ENCODE data around the gene ATP5MK. TPM values are rescaled to one million over a fixed set of nuclear protein-coding genes. Genes with fewer than 3 reads are reported as not detected.
"Not testable (repeated sequence)": the region's sequence is repeated elsewhere in the genome, so short reads cannot be mapped to it uniquely, and the experiment has no call there.

The ATP5MK gene
- total and polyA plus RNA-seq, 7 donors: 400 to 2,357 (median 825) TPM

DNA sequence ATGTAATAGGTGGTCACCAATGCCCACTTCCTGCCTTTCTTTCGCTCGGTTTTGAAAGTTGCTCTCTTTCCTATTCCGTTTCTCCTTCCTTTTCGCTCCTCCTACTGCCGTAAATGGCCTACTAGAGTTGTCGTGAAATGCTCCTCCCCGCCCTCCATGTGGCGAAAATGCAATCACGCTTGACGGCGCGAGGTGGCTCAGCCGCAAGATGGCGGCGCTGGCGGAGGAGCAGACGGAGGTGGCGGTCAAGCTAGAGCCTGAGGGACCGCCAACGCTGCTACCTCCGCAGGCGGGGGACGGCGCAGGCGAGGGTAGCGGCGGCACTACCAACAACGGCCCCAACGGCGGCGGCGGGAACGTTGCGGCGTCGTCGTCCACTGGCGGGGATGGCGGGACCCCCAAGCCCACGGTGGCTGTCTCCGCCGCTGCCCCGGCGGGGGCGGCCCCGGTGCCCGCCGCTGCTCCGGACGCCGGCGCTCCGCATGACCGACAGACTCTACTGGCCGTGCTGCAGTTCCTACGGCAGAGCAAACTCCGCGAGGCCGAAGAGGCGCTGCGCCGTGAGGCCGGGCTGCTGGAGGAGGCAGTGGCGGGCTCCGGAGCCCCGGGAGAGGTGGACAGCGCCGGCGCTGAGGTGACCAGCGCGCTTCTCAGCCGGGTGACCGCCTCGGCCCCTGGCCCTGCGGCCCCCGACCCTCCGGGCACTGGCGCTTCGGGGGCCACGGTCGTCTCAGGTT is 28.3 kb downstream of the ATP5MK start, which contains the start of gene TAF5:
TSS of gene TAF5 (plus strand) at position 195 of the 737 bp plus-strand sequence. CDS start at position 209, 14 bp downstream.
- DNase-seq: peak; percentile 94
- intact Hi-C loops (cut with DNase I): no loop called here
- Histone ChIP-seq H3K4me1 (peaks cover 0 to 23% (median 19%) of the 10 kb centered on the region in 4 donors), H3K27me3 (no peaks in the 10 kb centered on the region), H3K9me3 (no peaks in the 10 kb centered on the region), H3K36me3 (peaks cover 0 to under 1% (median 0%) of the 10 kb centered on the region in 4 donors), H3K4me3 (peak within 1 kb of the TSS; percentile 73 to 99 (median 83)), H3K27ac (peak within 1 kb of the TSS; percentile 88 to 94 (median 90))
- WGBS, 2 donors: 0% methylated on average over 81 of the region's 81 CpGs
- TF ChIP-seq POLR2AphosphoS5 (IDR thresholded peaks at IDR 0.05) (peak; percentile 96 to 97 (median 96)), POLR2A (IDR thresholded peaks at IDR 0.05) (peak; percentile 83 to 89), EP300 (IDR thresholded peaks at IDR 0.05) (no peak)

DNA sequence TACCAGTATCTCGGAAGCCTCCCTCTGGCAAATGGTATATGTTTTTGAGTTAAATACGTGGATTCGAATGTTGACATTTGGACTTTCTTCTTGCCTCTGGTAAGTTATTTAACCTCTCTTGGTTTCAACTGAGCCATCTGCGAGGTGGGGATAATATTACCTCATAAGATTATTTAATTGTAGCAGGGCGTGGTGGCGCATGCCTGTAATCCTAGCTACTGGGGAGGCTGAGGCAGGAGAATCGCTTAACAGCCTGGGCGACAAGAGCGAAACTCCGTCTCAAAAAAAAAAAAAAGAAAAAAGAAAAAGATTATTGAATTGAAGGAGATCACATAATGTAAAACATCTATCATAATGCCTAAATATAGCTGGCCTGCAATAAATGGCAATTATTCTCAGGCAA is 28.9 kb downstream of the ATP5MK start:
- Histone ChIP-seq H3K27me3 (no peaks in the 10 kb centered on the region), H3K36me3 (no peaks in the 10 kb centered on the region), H3K27ac (peak overlapping the region; percentile 88 to 94 (median 90)), H3K4me1 (peaks cover 0 to 23% (median 19%) of the 10 kb centered on the region in 4 donors), H3K4me3 (peak overlapping the region; percentile 73 to 99 (median 83)), H3K9me3 (no peaks in the 10 kb centered on the region)
- DNase-seq: no peak
- 11 to 41% methylated on average over 10 of the region's 10 CpGs for WGBS, 2 donors
- intact Hi-C loops (cut with DNase I): no loop called here
- TF ChIP-seq EP300 (IDR thresholded peaks at IDR 0.05): no peak
- TF ChIP-seq POLR2A (IDR thresholded peaks at IDR 0.05): no peak
- no peak for TF ChIP-seq POLR2AphosphoS5 (IDR thresholded peaks at IDR 0.05)
- TF ChIP-seq, protein P1, sequence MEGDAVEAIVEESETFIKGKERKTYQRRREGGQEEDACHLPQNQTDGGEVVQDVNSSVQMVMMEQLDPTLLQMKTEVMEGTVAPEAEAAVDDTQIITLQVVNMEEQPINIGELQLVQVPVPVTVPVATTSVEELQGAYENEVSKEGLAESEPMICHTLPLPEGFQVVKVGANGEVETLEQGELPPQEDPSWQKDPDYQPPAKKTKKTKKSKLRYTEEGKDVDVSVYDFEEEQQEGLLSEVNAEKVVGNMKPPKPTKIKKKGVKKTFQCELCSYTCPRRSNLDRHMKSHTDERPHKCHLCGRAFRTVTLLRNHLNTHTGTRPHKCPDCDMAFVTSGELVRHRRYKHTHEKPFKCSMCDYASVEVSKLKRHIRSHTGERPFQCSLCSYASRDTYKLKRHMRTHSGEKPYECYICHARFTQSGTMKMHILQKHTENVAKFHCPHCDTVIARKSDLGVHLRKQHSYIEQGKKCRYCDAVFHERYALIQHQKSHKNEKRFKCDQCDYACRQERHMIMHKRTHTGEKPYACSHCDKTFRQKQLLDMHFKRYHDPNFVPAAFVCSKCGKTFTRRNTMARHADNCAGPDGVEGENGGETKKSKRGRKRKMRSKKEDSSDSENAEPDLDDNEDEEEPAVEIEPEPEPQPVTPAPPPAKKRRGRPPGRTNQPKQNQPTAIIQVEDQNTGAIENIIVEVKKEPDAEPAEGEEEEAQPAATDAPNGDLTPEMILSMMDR (IDR thresholded peaks at IDR 0.05): no peak

DNA sequence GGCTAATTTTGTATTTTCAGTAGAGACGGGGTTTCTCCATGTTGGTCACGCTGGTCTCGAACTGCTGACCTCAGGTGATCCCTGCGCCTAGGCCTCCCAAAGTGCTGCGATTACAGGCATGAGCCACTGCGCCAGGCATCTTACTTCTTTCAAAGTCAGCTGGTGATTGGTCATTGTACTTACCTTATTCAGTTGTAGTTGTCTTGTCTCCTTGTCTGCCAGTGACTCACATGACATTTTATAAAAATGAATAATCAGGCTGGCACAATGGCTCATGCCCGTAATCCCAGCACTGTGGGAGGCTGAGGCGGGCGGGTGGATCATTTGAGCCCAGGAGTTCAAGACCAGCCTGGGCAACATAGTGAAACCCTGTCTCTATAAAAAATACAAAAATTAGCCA is 35.5 kb downstream of the ATP5MK start:
- H3K27ac ChIP-seq; H3K4me3 ChIP-seq; intact Hi-C loops (cut with DNase I); DNase-seq; H3K4me1 ChIP-seq; H3K9me3 ChIP-seq; H3K36me3 ChIP-seq; H3K27me3 ChIP-seq: not testable (repeated sequence)
- WGBS, 2 donors: 91 to 93% methylated on average over 9 of the region's 9 CpGs

DNA sequence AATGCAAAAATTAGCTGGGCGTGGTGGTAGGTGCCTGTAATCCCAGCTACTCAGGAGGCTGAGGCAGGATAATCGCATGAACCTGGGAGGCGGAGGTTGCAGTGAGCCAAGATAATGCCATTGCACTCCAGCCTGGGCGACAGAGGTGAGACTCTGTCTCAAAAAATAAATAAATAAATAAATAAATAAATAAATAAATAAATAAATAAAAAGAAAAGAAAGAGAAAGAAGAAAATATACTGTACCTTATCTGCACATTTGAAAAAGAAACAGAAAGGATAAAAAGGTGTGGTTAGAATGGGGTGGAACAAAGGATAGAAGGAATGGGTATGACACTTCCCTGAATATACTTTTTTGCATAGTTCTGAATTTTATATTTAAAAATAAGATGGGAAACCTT is 36.8 kb downstream of the ATP5MK start:
- H3K9me3 ChIP-seq; H3K4me3 ChIP-seq; H3K27me3 ChIP-seq; DNase-seq; intact Hi-C loops (cut with DNase I); H3K27ac ChIP-seq; H3K4me1 ChIP-seq; H3K36me3 ChIP-seq: not testable (repeated sequence)
- 90 to 91% methylated on average over 4 of the region's 4 CpGs for WGBS, 2 donors

DNA sequence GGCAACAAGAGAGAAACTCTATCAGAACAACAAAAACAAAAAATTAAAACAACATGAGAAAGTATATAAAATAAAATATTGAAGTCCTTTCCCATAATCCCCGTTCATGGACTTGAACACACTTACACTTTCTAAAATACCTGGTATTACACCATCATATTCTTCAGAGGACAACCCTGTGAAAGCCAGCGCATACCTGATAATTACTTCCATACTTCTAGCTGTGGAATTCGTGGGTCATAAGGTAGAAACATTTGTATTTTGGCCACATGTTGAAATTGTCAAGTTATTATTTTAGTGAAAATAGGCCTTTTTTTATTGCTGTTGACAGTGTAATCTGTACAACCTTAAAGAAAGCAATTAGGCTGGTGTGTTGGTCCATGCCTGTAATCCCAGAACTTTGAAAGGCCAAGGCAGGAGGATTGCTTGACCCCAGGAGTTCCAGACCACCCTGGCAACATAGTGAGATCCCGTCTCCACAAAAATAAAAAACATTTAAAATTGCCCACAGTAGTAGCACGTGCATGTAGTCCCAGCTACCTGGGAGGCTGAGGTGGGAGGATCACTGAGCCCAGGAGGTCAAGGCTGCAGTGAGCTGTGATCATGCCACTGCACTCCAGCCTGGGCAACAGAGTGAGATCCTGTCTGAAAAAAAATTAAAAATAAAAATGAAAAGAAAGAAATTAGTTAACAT is 40.2 kb downstream of the ATP5MK start:
- no peak overlapping the region for H3K4me3 ChIP-seq
- H3K27ac ChIP-seq: no peak overlapping the region
- no peaks in the 10 kb centered on the region for H3K36me3 ChIP-seq
- no peaks in the 10 kb centered on the region for H3K9me3 ChIP-seq
- DNase-seq: no peak
- 82 to 87% methylated on average over 5 of the region's 5 CpGs for WGBS, 2 donors
- H3K27me3 ChIP-seq: no peaks in the 10 kb centered on the region
- intact Hi-C loops (cut with DNase I): no loop called here
- no peak for TF ChIP-seq POLR2AphosphoS5 (IDR thresholded peaks at IDR 0.05)
- TF ChIP-seq POLR2A (IDR thresholded peaks at IDR 0.05): no peak
- TF ChIP-seq, protein P1 (IDR thresholded peaks at IDR 0.05): no peak
- no peak for TF ChIP-seq EP300 (IDR thresholded peaks at IDR 0.05)
- H3K4me1 ChIP-seq: peaks cover 0 to 5% (median 1%) of the 10 kb centered on the region in 4 donors

DNA sequence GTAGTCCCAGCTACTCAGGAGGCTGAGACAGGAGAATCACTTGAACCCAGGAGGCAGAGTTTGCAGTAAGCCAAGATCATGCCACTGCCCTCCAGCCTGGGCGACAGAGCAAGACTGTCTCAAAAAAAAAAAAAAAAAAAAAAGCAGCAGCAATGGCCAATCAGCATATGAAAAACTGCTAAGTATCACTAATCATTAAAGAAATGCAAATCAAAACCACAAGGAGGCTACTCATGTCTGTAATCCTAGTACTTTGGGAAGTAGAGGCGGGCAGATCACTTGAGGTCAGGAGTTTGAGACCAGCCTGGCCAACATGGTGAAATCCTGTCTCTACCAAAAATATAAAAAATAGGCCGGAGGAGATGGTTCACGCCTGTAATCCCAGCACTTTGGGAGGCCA is 41.7 kb downstream of the ATP5MK start:
- intact Hi-C loops (cut with DNase I); H3K27ac ChIP-seq; H3K27me3 ChIP-seq; H3K4me3 ChIP-seq; H3K36me3 ChIP-seq; DNase-seq; H3K9me3 ChIP-seq: not testable (repeated sequence)
- WGBS, 2 donors: 94 to 95% methylated on average over 4 of the region's 4 CpGs
- H3K4me1 ChIP-seq: peaks cover 0 to 14% (median 6%) of the 10 kb centered on the region in 4 donors
